ENCODE results near the gene PEX26. TPM values are rescaled to one million over a fixed set of nuclear protein-coding genes. Genes with fewer than 3 reads are reported as not detected.
A peak's percentile ranks its signal among the peaks of the same experiment; 100 is the strongest.

Gene PEX26
- total RNA-seq, 1 donor from 2014 or later, result 31.5 TPM

- Histone ChIP-seq H3K27ac (no peak overlapping the region), H3K36me3 (no peaks in the 10 kb centered on the region), H3K9me3 (no peaks in the 10 kb centered on the region), H3K4me1 (peaks cover 26% of the 10 kb centered on the region), H3K27me3 (ENCODE audit: low read depth) (no peaks in the 10 kb centered on the region), H3K4me3 (no peak overlapping the region)
- no peak for DNase-seq
- TF ChIP-seq CTCF (IDR thresholded peaks at IDR 0.05), result no peak
- ATAC-seq, result peak in 1 of 2 donors; percentile 2
- intact Hi-C loops (cut with DNase I), result no loop called here
Measured at GRCh38 chr22:18148293-18148965, 70.6 kb downstream of the PEX26 start.

GRCh38 chr22:18152519-18152918, 74.7 kb downstream of the PEX26 start:
- Histone ChIP-seq H3K4me1 (peaks cover 26% of the 10 kb centered on the region), H3K36me3 (no peaks in the 10 kb centered on the region), H3K27me3 (ENCODE audit: low read depth) (no peaks in the 10 kb centered on the region), H3K4me3 (no peak overlapping the region), H3K27ac (no peak overlapping the region), H3K9me3 (no peaks in the 10 kb centered on the region)
- intact Hi-C loops (cut with DNase I), result no loop called here
- DNase-seq (no peak), ATAC-seq (no peak)
- TF ChIP-seq CTCF (IDR thresholded peaks at IDR 0.05), result no peak

- peaks cover 15% of the 10 kb centered on the region for H3K4me1 ChIP-seq
- no peak for TF ChIP-seq CTCF (IDR thresholded peaks at IDR 0.05)
- no peaks in the 10 kb centered on the region for H3K27me3 ChIP-seq (ENCODE audit: low read depth)
- DNase-seq (no peak), ATAC-seq (no peak)
- H3K36me3 ChIP-seq, result peaks cover 10% of the 10 kb centered on the region
- no peaks in the 10 kb centered on the region for H3K9me3 ChIP-seq
- intact Hi-C loops (cut with DNase I), result no loop called here
- H3K27ac ChIP-seq, result no peak overlapping the region
- no peak overlapping the region for H3K4me3 ChIP-seq
Measured at GRCh38 chr22:18154821-18155390, 77.1 kb downstream of the PEX26 start.

Other genes with a start within 250 kb of the PEX26 start
- gene MICAL3, start 53.4 kb upstream of the PEX26 start, total RNA-seq, result 23.5 TPM
- gene TUBA8, start 32.8 kb downstream of the PEX26 start, total RNA-seq, result 1.3 TPM
- gene USP18, start 72.2 kb downstream of the PEX26 start, total RNA-seq, result 13.4 TPM

Data from lower lobe of right lung (tissue), 2 donors.